HCT116 (cell line): ENCODE data around the gene STOX2. TPM values are rescaled to one million over a fixed set of nuclear protein-coding genes. Genes with fewer than 3 reads are reported as not detected.

Source experiments
- ATAC-seq: fragments of 200-7000 bp; cut with Tn5 transposase; 2 replicates; pipeline ENCODE4 v1.9.1; 2020; ENCODE audit warnings: mild to moderate bottlenecking, moderate library complexity
- BruUV-seq: library from RNA; stranded (reverse); fragments of 400-500 nt; replicated peaks from 2 replicates; lab custom pipeline; 2021; lab: Mats Ljungman, UMichigan
- CTCF ChIA-PET: fragments of 300-600 bp; sonication (Branson Sonifier 250); formaldehyde crosslinking; loops from one replicate; lab custom pipeline; 2021; ENCODE audit warnings: antibody characterized with exemption; lab: Charles Lee
- POLR2A ChIA-PET: fragments of 300-600, 350-600 bp; sonication (Branson Sonifier 250); formaldehyde crosslinking; loops from one replicate; lab custom pipeline; 2021; ENCODE audit warnings: antibody characterized with exemption; lab: Charles Lee
- RAD21 ChIA-PET, 2 experiments: fragments of 300-600 bp; sonication (Branson Sonifier 250); formaldehyde crosslinking; loops; one replicate each; lab custom pipeline; 2023; ENCODE audit warnings: low total read pairs in 2 of 2; ENCODE audit not compliant: uncharacterized antibody in 2 of 2, unreplicated experiment in 2 of 2, low non-redundant PET in 1 of 2; lab: Charles Lee
- DNase-seq: peaks from one replicate; pipeline ENCODE4 v3.0.0-alpha.2; 2010; ENCODE audit warnings: low read depth, low spot score
- H2AFZ ChIP-seq: fragments of 200-600 bp; shearing (Covaris generic), sonication (generic); 2 replicates; pipeline ENCODE4 v1.6.1; 2017; ENCODE audit warnings: low read depth, mixed run types, mixed read lengths, antibody characterized with exemption, low read length; ENCODE audit not compliant: poor library complexity, severe bottlenecking
- H3K27ac ChIP-seq: 2 replicates; pipeline ENCODE4 v1.5.1; 2012; ENCODE audit warnings: low read depth, low read length
- H3K27me3 ChIP-seq: fragments of 200-600 bp; sonication (generic); 2 replicates; pipeline ENCODE4 v1.6.1; 2016; ENCODE audit warnings: mixed run types, low read length, mixed read lengths; ENCODE audit not compliant: insufficient read depth
- H3K36me3 ChIP-seq, 2 experiments: fragments of 200-500 bp in 1 of 2; fragments of 200-600 bp in 1 of 2; sonication (Bioruptor generic) in 1 of 2; sonication (generic) in 1 of 2; 2 replicates each; pipeline versions ENCODE4 v1.5.1 to v1.6.1; 2014 to 2016; ENCODE audit warnings: low read length in 2 of 2, inconsistent platforms in 1 of 2, mixed read lengths in 1 of 2, mixed run types in 1 of 2; ENCODE audit not compliant: insufficient read depth in 2 of 2, control insufficient read depth in 1 of 2
- H3K4me1 ChIP-seq, 2 experiments: fragments of 200-600 bp in 1 of 2; sonication (generic) in 1 of 2; 2 replicates each; pipeline versions ENCODE4 v1.5.1 to v1.6.1; 2012 to 2017; ENCODE audit warnings: low read length in 2 of 2, inconsistent platforms in 1 of 2, mild to moderate bottlenecking in 1 of 2, mixed read lengths in 1 of 2, mixed run types in 1 of 2, moderate library complexity in 1 of 2; ENCODE audit not compliant: insufficient read depth in 2 of 2, control insufficient read depth in 1 of 2
- H3K4me2 ChIP-seq: fragments of 200-600 bp; sonication (generic); 2 replicates; pipeline ENCODE4 v1.6.1; 2017; ENCODE audit warnings: mixed run types, low read length, mixed read lengths
- H3K4me3 ChIP-seq, 2 experiments: fragments of 200-600 bp in 1 of 2; sonication (generic) in 1 of 2; replicated peaks in 1 of 2; 2 replicates each; pipeline ENCODE4 v1.5.1; 2011 to 2016; ENCODE audit warnings: low read length in 2 of 2, control low read depth in 1 of 2, low read depth in 1 of 2, mild to moderate bottlenecking in 1 of 2, mixed read lengths in 1 of 2, mixed run types in 1 of 2
- H3K79me2 ChIP-seq: fragments of 200-600 bp; sonication (generic); 2 replicates; pipeline ENCODE4 v1.6.1; 2017; ENCODE audit warnings: mild to moderate bottlenecking, mixed run types, low read length, moderate library complexity, mixed read lengths; ENCODE audit not compliant: insufficient read depth
- H3K9ac ChIP-seq: fragments of 200-600 bp; sonication (generic); 2 replicates; pipeline ENCODE4 v1.6.1; 2016; ENCODE audit warnings: low read length, mixed read lengths
- H3K9me2 ChIP-seq: fragments of 200-600 bp; sonication (generic), shearing (Covaris generic); 2 replicates; pipeline ENCODE4 v1.6.1; 2017; ENCODE audit warnings: mixed run types, mild to moderate bottlenecking, moderate library complexity; ENCODE audit not compliant: insufficient read depth
- H3K9me3 ChIP-seq, 2 experiments: fragments of 200-500 bp in 1 of 2; fragments of 200-600 bp in 1 of 2; sonication (Bioruptor generic) in 1 of 2; sonication (generic) in 1 of 2; 2 replicates each; pipeline ENCODE4 v1.6.1; 2014 to 2017; ENCODE audit warnings: low read length in 2 of 2, mixed read lengths in 2 of 2, inconsistent platforms in 1 of 2, low read depth in 1 of 2, mild to moderate bottlenecking in 1 of 2, mixed run types in 1 of 2, moderate library complexity in 1 of 2; ENCODE audit not compliant: control insufficient read depth in 1 of 2, insufficient read depth in 1 of 2
- H4K20me1 ChIP-seq: fragments of 200-600 bp; sonication (generic), shearing (Covaris generic); 2 replicates; pipeline ENCODE4 v1.6.1; 2017; ENCODE audit warnings: mixed run types, mild to moderate bottlenecking, moderate library complexity; ENCODE audit not compliant: insufficient read depth
- CEBPB ChIP-seq: IDR thresholded peaks from 2 replicates; pipeline ENCODE4 v1.6.1; 2012; ENCODE audit warnings: low read depth
- EGR1 ChIP-seq: IDR thresholded peaks from 2 replicates; pipeline ENCODE4 v1.6.1; 2012; ENCODE audit warnings: low read depth
- ELF1 ChIP-seq: IDR thresholded peaks from 2 replicates; pipeline ENCODE4 v1.6.1; 2012; ENCODE audit warnings: low read depth, borderline replicate concordance
- EZH2 ChIP-seq: fragments of 200-600 bp; sonication (generic); IDR thresholded peaks from 2 replicates; pipeline ENCODE4 v1.6.1; 2017; ENCODE audit warnings: antibody characterized with exemption, mixed run types
- FOSL1 ChIP-seq: IDR thresholded peaks from 2 replicates; pipeline ENCODE4 v1.6.1; 2012; ENCODE audit warnings: low read depth
- JUND ChIP-seq: IDR thresholded peaks from 2 replicates; pipeline ENCODE4 v1.6.1; 2012
- POLR2A ChIP-seq: IDR thresholded peaks from 2 replicates; pipeline ENCODE4 v1.7.0; 2011; ENCODE audit warnings: borderline replicate concordance; ENCODE audit not compliant: insufficient read depth, insufficient read length; ENCODE audit errors: extremely low read depth
- POLR2AphosphoS5 ChIP-seq: IDR thresholded peaks from 2 replicates; pipeline ENCODE4 v1.6.1; 2011; ENCODE audit warnings: mild to moderate bottlenecking, low read depth, low read length, moderate library complexity
- RAD21 ChIP-seq: IDR thresholded peaks from 2 replicates; pipeline ENCODE4 v1.6.1; 2012; ENCODE audit warnings: low read depth, mild to moderate bottlenecking
- SIN3A ChIP-seq: IDR thresholded peaks from 2 replicates; pipeline ENCODE4 v1.6.1; 2012; ENCODE audit warnings: low read depth
- TCF7L2 ChIP-seq: IDR thresholded peaks from 2 replicates; pipeline ENCODE4 v1.7.0; 2011; ENCODE audit warnings: borderline replicate concordance, inconsistent platforms; ENCODE audit not compliant: insufficient read depth, insufficient read length; ENCODE audit errors: extremely low read depth
- ZNF274 ChIP-seq: fragments of 200-500 bp; sonication (Bioruptor generic); IDR thresholded peaks from 2 replicates; pipeline ENCODE4 v1.6.1; 2014; ENCODE audit warnings: mild to moderate bottlenecking, low read depth, low read length, inconsistent platforms
- intact Hi-C: fragments of 100-400 bp; cut with micrococcal nuclease; formaldehyde crosslinking; loops from 2 replicates; pipeline ENCODE4 v1.10.0; 2022
- total RNA-seq: library from RNA; stranded (reverse); gene quantifications from one replicate; pipeline ENCODE4 v1.2.1, GENCODE V29; 2021; ENCODE audit not compliant: unreplicated experiment
- TF ChIP-seq, protein P1 (sequence below), 3 experiments: fragments of 200-600 bp in 1 of 3; sonication (generic) in 1 of 3; IDR thresholded peaks in 2 of 3; conservative IDR thresholded peaks in 1 of 3; 2 replicates each; pipeline ENCODE4 v1.5.1; 2012 to 2017; ENCODE audit warnings: low read depth in 2 of 3, low read length in 2 of 3, antibody characterized with exemption in 1 of 3, borderline replicate concordance in 1 of 3, control low read depth in 1 of 3, mild to moderate bottlenecking in 1 of 3, mixed read lengths in 1 of 3, mixed run types in 1 of 3, moderate library complexity in 1 of 3; ENCODE audit not compliant: insufficient read depth in 1 of 3
- TF ChIP-seq, protein P2 (sequence below): IDR thresholded peaks from 2 replicates; pipeline ENCODE4 v1.6.1; 2012; ENCODE audit warnings: low read depth

The STOX2 gene
- total RNA-seq, 1 experiment from 2014 or later, result 6.3 TPM

DNA sequence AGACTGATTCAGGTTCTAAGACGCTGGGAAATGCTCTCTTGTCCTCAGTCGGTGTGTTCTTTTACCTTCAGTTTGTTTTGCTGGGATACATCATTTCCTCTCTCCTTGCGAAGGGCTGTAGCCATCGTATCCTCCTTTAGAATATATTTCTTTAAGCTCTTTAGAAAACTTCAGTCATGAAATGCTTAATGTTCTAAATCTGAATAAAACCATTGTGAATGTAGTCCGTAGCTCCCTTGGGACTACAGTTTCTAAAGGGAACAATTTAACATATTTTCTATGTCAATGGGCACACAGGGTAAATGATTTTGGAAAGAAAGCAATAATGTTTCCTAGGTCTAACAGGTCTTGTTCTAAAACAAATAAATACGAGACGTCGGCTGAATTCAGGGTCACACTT is 40.6 kb downstream of the STOX2 start:
- CTCF ChIA-PET, result no interaction called here
- H3K27ac ChIP-seq, result no peak overlapping the region
- no peak overlapping the region for H3K4me3 ChIP-seq
- POLR2A ChIA-PET, result no interaction called here
- no peaks in the 10 kb centered on the region for H3K36me3 ChIP-seq
- ATAC-seq, result no peak
- no peaks in the 10 kb centered on the region for H3K4me1 ChIP-seq
- H3K4me2 ChIP-seq, result no peak overlapping the region
- no peaks in the 10 kb centered on the region for H3K27me3 ChIP-seq
- H3K9me2 ChIP-seq, result no peaks in the 10 kb centered on the region
- H2AFZ ChIP-seq, result no peak overlapping the region
- no peaks in the 10 kb centered on the region for H3K79me2 ChIP-seq
- no TSS peak for BruUV-seq
- no peak overlapping the region for H3K9ac ChIP-seq
- no peak for DNase-seq
- no peaks in the 10 kb centered on the region for H3K9me3 ChIP-seq
- RAD21 ChIA-PET, result no interaction called here
- no peaks in the 10 kb centered on the region for H4K20me1 ChIP-seq
- intact Hi-C loops, result no loop called here
- TF ChIP-seq, protein P1, sequence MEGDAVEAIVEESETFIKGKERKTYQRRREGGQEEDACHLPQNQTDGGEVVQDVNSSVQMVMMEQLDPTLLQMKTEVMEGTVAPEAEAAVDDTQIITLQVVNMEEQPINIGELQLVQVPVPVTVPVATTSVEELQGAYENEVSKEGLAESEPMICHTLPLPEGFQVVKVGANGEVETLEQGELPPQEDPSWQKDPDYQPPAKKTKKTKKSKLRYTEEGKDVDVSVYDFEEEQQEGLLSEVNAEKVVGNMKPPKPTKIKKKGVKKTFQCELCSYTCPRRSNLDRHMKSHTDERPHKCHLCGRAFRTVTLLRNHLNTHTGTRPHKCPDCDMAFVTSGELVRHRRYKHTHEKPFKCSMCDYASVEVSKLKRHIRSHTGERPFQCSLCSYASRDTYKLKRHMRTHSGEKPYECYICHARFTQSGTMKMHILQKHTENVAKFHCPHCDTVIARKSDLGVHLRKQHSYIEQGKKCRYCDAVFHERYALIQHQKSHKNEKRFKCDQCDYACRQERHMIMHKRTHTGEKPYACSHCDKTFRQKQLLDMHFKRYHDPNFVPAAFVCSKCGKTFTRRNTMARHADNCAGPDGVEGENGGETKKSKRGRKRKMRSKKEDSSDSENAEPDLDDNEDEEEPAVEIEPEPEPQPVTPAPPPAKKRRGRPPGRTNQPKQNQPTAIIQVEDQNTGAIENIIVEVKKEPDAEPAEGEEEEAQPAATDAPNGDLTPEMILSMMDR (IDR thresholded peaks at IDR 0.05 in 2 of 3, conservative IDR thresholded peaks at IDR 0.05 in 1 of 3; ENCODE audit: borderline replicate concordance in 1 of 3, insufficient read depth in 1 of 3, low read depth in 2 of 3, low read length in 2 of 3), result no peak
- no peak for TF ChIP-seq EZH2
- TF ChIP-seq EGR1, result no peak
- TF ChIP-seq, protein P2, sequence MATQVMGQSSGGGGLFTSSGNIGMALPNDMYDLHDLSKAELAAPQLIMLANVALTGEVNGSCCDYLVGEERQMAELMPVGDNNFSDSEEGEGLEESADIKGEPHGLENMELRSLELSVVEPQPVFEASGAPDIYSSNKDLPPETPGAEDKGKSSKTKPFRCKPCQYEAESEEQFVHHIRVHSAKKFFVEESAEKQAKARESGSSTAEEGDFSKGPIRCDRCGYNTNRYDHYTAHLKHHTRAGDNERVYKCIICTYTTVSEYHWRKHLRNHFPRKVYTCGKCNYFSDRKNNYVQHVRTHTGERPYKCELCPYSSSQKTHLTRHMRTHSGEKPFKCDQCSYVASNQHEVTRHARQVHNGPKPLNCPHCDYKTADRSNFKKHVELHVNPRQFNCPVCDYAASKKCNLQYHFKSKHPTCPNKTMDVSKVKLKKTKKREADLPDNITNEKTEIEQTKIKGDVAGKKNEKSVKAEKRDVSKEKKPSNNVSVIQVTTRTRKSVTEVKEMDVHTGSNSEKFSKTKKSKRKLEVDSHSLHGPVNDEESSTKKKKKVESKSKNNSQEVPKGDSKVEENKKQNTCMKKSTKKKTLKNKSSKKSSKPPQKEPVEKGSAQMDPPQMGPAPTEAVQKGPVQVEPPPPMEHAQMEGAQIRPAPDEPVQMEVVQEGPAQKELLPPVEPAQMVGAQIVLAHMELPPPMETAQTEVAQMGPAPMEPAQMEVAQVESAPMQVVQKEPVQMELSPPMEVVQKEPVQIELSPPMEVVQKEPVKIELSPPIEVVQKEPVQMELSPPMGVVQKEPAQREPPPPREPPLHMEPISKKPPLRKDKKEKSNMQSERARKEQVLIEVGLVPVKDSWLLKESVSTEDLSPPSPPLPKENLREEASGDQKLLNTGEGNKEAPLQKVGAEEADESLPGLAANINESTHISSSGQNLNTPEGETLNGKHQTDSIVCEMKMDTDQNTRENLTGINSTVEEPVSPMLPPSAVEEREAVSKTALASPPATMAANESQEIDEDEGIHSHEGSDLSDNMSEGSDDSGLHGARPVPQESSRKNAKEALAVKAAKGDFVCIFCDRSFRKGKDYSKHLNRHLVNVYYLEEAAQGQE, result no peak
- no peak for TF ChIP-seq FOSL1
- no peak for TF ChIP-seq JUND
- no peak for TF ChIP-seq TCF7L2
- TF ChIP-seq ELF1, result no peak
- no peak for TF ChIP-seq CEBPB
- no peak for TF ChIP-seq RAD21
- no peak for TF ChIP-seq SIN3A
- TF ChIP-seq POLR2A, result no peak
- TF ChIP-seq POLR2AphosphoS5, result no peak
- no peak for TF ChIP-seq ZNF274
- TF ChIP-seq, all 23 proteins: peak for 0
